H1 (cell line): ENCODE measurements around the gene BTBD9. TPM values are rescaled to one million over a fixed set of nuclear protein-coding genes. Genes with fewer than 3 reads are reported as not detected.

Experiments
- CTCF ChIA-PET: fragments of 300-600 bp; sonication (Branson Sonifier 250); formaldehyde crosslinking; loops from one replicate; lab custom pipeline; 2021; ENCODE audit not compliant: partially characterized antibody; lab: Charles Lee
- POLR2A ChIA-PET: fragments of 300-600 bp; sonication (Branson Sonifier 250); formaldehyde crosslinking; loops from one replicate; lab custom pipeline; 2021; ENCODE audit warnings: inconsistent platforms; ENCODE audit not compliant: partially characterized antibody; lab: Charles Lee
- DNase-seq, 2 experiments: peaks; one replicate each; pipeline versions ENCODE4 v3.0.0 to v3.0.0-alpha.2; 2010 to 2022; ENCODE audit warnings: low spot score in 2 of 2, low read depth in 1 of 2, mixed read lengths in 1 of 2
- FAIRE-seq: peaks from 2 replicates; lab custom pipeline; 2011; peaks lifted over from hg19 to GRCh38; lab: Jason Lieb, UNC
- H2AFZ ChIP-seq: 2 replicates; pipeline ENCODE4 v1.8.1; 2012; ENCODE audit warnings: low read length, inconsistent platforms
- H2AK5ac ChIP-seq: 2 replicates; pipeline ENCODE4 v1.6.1; 2013; ENCODE audit warnings: low read depth, low read length
- H2BK120ac ChIP-seq: replicated peaks from 2 replicates; pipeline ENCODE3; 2013; ENCODE audit warnings: low read depth, low read length, inconsistent platforms
- H2BK12ac ChIP-seq: 2 replicates; pipeline ENCODE4 v1.6.1; 2013; ENCODE audit warnings: low read depth, low read length
- H2BK15ac ChIP-seq: 2 replicates; pipeline ENCODE4 v1.6.1; 2013; ENCODE audit warnings: low read length
- H2BK20ac ChIP-seq: 2 replicates; pipeline ENCODE4 v1.6.1; 2013; ENCODE audit warnings: low read length
- H2BK5ac ChIP-seq: 2 replicates; pipeline ENCODE4 v1.6.1; 2013; ENCODE audit warnings: low read depth, low read length
- H3K14ac ChIP-seq: 2 replicates; pipeline ENCODE4 v1.6.1; 2013; ENCODE audit warnings: inconsistent platforms; ENCODE audit not compliant: insufficient read length
- H3K18ac ChIP-seq: 2 replicates; pipeline ENCODE4 v1.6.1; 2013; ENCODE audit warnings: low read length; ENCODE audit errors: extremely low read depth
- H3K23ac ChIP-seq: 2 replicates; pipeline ENCODE4 v1.6.1; 2013; ENCODE audit warnings: inconsistent platforms; ENCODE audit not compliant: insufficient read length
- H3K23me2 ChIP-seq: 2 replicates; pipeline ENCODE4 v1.6.1; 2013; ENCODE audit warnings: low read depth, low read length
- H3K27ac ChIP-seq: 2 replicates; pipeline ENCODE4 v1.6.1; 2011; ENCODE audit warnings: low read depth, low read length, inconsistent platforms
- H3K27me3 ChIP-seq, 4 experiments: replicated peaks in 1 of 4; 1 replicate in 1 of 4; 2 replicates in 3 of 4; pipeline versions ENCODE4 v1.6.1 to v1.8.1; 2011 to 2013; ENCODE audit warnings: low read length in 3 of 4, mild to moderate bottlenecking in 3 of 4, inconsistent platforms in 2 of 4, mixed read lengths in 2 of 4, moderate library complexity in 1 of 4; ENCODE audit not compliant: control insufficient read depth in 3 of 4, insufficient read depth in 3 of 4; ENCODE audit errors: extremely low read depth in 1 of 4
- H3K36me3 ChIP-seq, 4 experiments: 2 replicates each; pipeline versions ENCODE4 v1.6.1 to v1.8.1; 2011 to 2013; ENCODE audit warnings: mild to moderate bottlenecking in 4 of 4, low read length in 3 of 4, moderate library complexity in 2 of 4, control low read depth in 1 of 4, inconsistent platforms in 1 of 4; ENCODE audit not compliant: insufficient read depth in 4 of 4, control insufficient read depth in 2 of 4
- H3K4ac ChIP-seq: replicated peaks from 2 replicates; pipeline ENCODE3; 2013; ENCODE audit warnings: low read length, low read depth, mixed read lengths, inconsistent platforms; ENCODE audit not compliant: insufficient read length
- H3K4me1 ChIP-seq, 4 experiments: replicated peaks in 1 of 4; 1 replicate in 1 of 4; 2 replicates in 3 of 4; pipeline versions ENCODE4 v1.6.1 to v1.8.1; 2011 to 2013; ENCODE audit warnings: low read length in 3 of 4, inconsistent platforms in 2 of 4, mixed read lengths in 1 of 4; ENCODE audit not compliant: insufficient read depth in 4 of 4, control insufficient read depth in 3 of 4
- H3K4me2 ChIP-seq, 2 experiments: 2 replicates each; pipeline versions ENCODE4 v1.6.1 to v1.8.1; 2011 to 2013; ENCODE audit warnings: low read depth in 2 of 2, low read length in 2 of 2, control low read depth in 1 of 2, inconsistent platforms in 1 of 2, mild to moderate bottlenecking in 1 of 2; ENCODE audit not compliant: insufficient read depth in 1 of 2
- H3K4me3 ChIP-seq, 4 experiments: fragments of 200-600, 300-600 bp in 1 of 4; sonication (generic), shearing (Covaris generic), sonication (Bioruptor Twin) in 1 of 4; 2 replicates each; pipeline versions ENCODE4 v1.5.1 to v1.8.1; 2011 to 2016; ENCODE audit warnings: low read length in 4 of 4, low read depth in 3 of 4, control low read depth in 2 of 4, inconsistent platforms in 2 of 4, mild to moderate bottlenecking in 2 of 4, mixed read lengths in 1 of 4, moderate library complexity in 1 of 4; ENCODE audit not compliant: insufficient read depth in 2 of 4; ENCODE audit errors: extremely low read depth in 1 of 4
- H3K56ac ChIP-seq: replicated peaks from 2 replicates; pipeline ENCODE3; 2013; ENCODE audit warnings: low read depth, mild to moderate bottlenecking, mixed read lengths, low read length, inconsistent platforms; ENCODE audit not compliant: insufficient read length
- H3K79me1 ChIP-seq: 2 replicates; pipeline ENCODE4 v1.6.1; 2013; ENCODE audit warnings: low read depth, low read length, control low read depth
- H3K79me2 ChIP-seq, 2 experiments: 2 replicates each; pipeline versions ENCODE4 v1.6.1 to v1.8.1; 2012 to 2013; ENCODE audit warnings: low read length in 2 of 2, mild to moderate bottlenecking in 2 of 2, inconsistent platforms in 1 of 2; ENCODE audit not compliant: insufficient read depth in 2 of 2, control insufficient read depth in 1 of 2
- H3K9ac ChIP-seq, 4 experiments: replicated peaks in 1 of 4; 1 replicate in 1 of 4; 2 replicates in 3 of 4; pipeline versions ENCODE4 v1.6.1 to v1.8.1; 2011 to 2013; ENCODE audit warnings: low read depth in 3 of 4, low read length in 3 of 4, control low read depth in 2 of 4, mild to moderate bottlenecking in 2 of 4, moderate library complexity in 2 of 4, inconsistent platforms in 1 of 4; ENCODE audit errors: extremely low read depth in 1 of 4
- H3K9me3 ChIP-seq, 2 experiments: 2 replicates each; pipeline versions ENCODE4 v1.6.1 to v1.8.1; 2012 to 2013; ENCODE audit warnings: mild to moderate bottlenecking in 2 of 2, moderate library complexity in 2 of 2, control low read depth in 1 of 2, inconsistent platforms in 1 of 2, low read depth in 1 of 2, low read length in 1 of 2, mixed read lengths in 1 of 2; ENCODE audit not compliant: insufficient read depth in 2 of 2
- H4K20me1 ChIP-seq, 2 experiments: replicated peaks in 1 of 2; 2 replicates each; pipeline versions ENCODE3 to v1.8.1; 2011 to 2013; ENCODE audit warnings: inconsistent platforms in 2 of 2, low read length in 2 of 2, mild to moderate bottlenecking in 1 of 2; ENCODE audit not compliant: insufficient read depth in 2 of 2, control insufficient read depth in 1 of 2
- H4K5ac ChIP-seq: 2 replicates; pipeline ENCODE4 v1.6.1; 2013; ENCODE audit warnings: low read length, low read depth, mixed read lengths, inconsistent platforms; ENCODE audit not compliant: insufficient read length
- H4K8ac ChIP-seq: 2 replicates; pipeline ENCODE4 v1.8.0; 2013; ENCODE audit warnings: mild to moderate bottlenecking, moderate library complexity, low read length, inconsistent platforms; ENCODE audit not compliant: insufficient read depth; ENCODE audit errors: extremely low read depth
- H4K91ac ChIP-seq: replicated peaks from 2 replicates; pipeline ENCODE3; 2013; ENCODE audit warnings: low read length, mixed read lengths, inconsistent platforms; ENCODE audit not compliant: insufficient read length
- ASH2L ChIP-seq: fragments of 200-600, 300-600 bp; sonication (generic); IDR thresholded peaks from one replicate; pipeline ENCODE4 v1.7.1; 2017; ENCODE audit warnings: low read length
- ATF2 ChIP-seq: IDR thresholded peaks from 2 replicates; pipeline ENCODE4 v1.6.1; 2012; ENCODE audit warnings: low read length, inconsistent platforms
- CBX5 ChIP-seq: fragments of 300-800, 300-1000 bp; sonication (generic); IDR thresholded peaks from 2 replicates; pipeline ENCODE4 v1.7.1; 2016; ENCODE audit warnings: antibody characterized with exemption, low read length, low read depth
- CREB1 ChIP-seq: IDR thresholded peaks from 2 replicates; pipeline ENCODE4 v1.6.1; 2012; ENCODE audit warnings: inconsistent platforms
- CTCF ChIP-seq, 3 experiments: IDR thresholded peaks; 1 replicate in 2 of 3; 2 replicates in 1 of 3; pipeline versions ENCODE4 v1.5.1 to v1.6.1; 2011; ENCODE audit warnings: low read length in 3 of 3, mild to moderate bottlenecking in 3 of 3, inconsistent platforms in 2 of 3, low read depth in 1 of 3, moderate library complexity in 1 of 3; ENCODE audit not compliant: insufficient read depth in 1 of 3; ENCODE audit errors: control extremely low read depth in 1 of 3
- EGR1 ChIP-seq: IDR thresholded peaks from 2 replicates; pipeline ENCODE4 v1.6.1; 2011; ENCODE audit warnings: low read depth, low read length, borderline replicate concordance
- POU5F1 ChIP-seq: IDR thresholded peaks from 2 replicates; pipeline ENCODE4 v1.6.1; 2011; ENCODE audit warnings: low read depth, mild to moderate bottlenecking, low read length, moderate library complexity
- RFX5 ChIP-seq: IDR thresholded peaks from 2 replicates; pipeline ENCODE4 v1.6.1; 2011; ENCODE audit warnings: low read depth, low read length, improper control_type of control experiment, borderline replicate concordance
- SIRT6 ChIP-seq: IDR thresholded peaks from one replicate; pipeline ENCODE4 v1.7.1; 2012; ENCODE audit warnings: low read length, inconsistent platforms
- SP2 ChIP-seq: IDR thresholded peaks from 2 replicates; pipeline ENCODE4 v1.6.1; 2012; ENCODE audit warnings: mild to moderate bottlenecking, low read length, inconsistent platforms
- YY1 ChIP-seq: IDR thresholded peaks from 2 replicates; pipeline ENCODE4 v1.6.1; 2011; ENCODE audit warnings: low read depth, mild to moderate bottlenecking, low read length
- WGBS, 2 experiments: shearing (Covaris generic) in 1 of 2; methylation state at CpG; one replicate each; pipeline versions ENCODE4 v1.1.6 to v1.1.7; 2013 to 2015; ENCODE audit warnings: low lambda C conversion rate in 2 of 2, mixed read lengths in 2 of 2, inconsistent platforms in 1 of 2, low coverage in 1 of 2, missing lambda C conversion rate in 1 of 2; ENCODE audit not compliant: insufficient replicate concordance in 2 of 2, insufficient coverage in 1 of 2, insufficient read length in 1 of 2; ENCODE audit errors: extremely low coverage in 1 of 2, missing lambda C conversion rate in 1 of 2; 5-methylcytosine and 5-hydroxymethylcytosine counted together
- polyA plus RNA-seq, 7 experiments: library from polyadenylated mRNA; depleted of rRNA in 3 of 7; stranded (reverse) in 5 of 7; unstranded in 2 of 7; fragments of >200 nt in 5 of 7; fragments of 200-250 nt in 2 of 7; gene quantifications; 1 replicate in 5 of 7; 2 replicates in 1 of 7; 4 replicates in 1 of 7; pipeline versions ENCODE4 v1.2.1 to v1.2.3, GENCODE V29; 2011 to 2013; ENCODE audit warnings: missing spikeins in 2 of 7, mixed read lengths in 2 of 7
- total RNA-seq: library from RNA; stranded (reverse); fragmentation: NEBNext Ultra II Directional; extraction: Animal tissue kit (Norgen Biotek cat#: 25700); gene quantifications from 2 replicates; pipeline ENCODE4 v1.2.1, GENCODE V29; 2021

BTBD9 gene
- total and polyA plus RNA-seq, 2 of the 8 experiments (the other 6 are each of a cell fraction or from before 2014, with no cell fraction given): 0.92 to 4.1 TPM

- no peaks in the 10 kb centered on the region for H3K4me1 ChIP-seq
- 89% methylated on average over 2 of the region's 2 CpGs; no CpG with 5 or more reads in 1 of the 2 experiments for WGBS, 2 experiments
- no peaks in the 10 kb centered on the region for H3K23me2 ChIP-seq
- no peak overlapping the region for H3K4me2 ChIP-seq
- no peak overlapping the region for H4K5ac ChIP-seq
- no peak overlapping the region for H3K4me3 ChIP-seq
- DNase-seq (no peak), FAIRE-seq (no peak)
- ChIA-PET POLR2A (no interaction called here), CTCF (interaction anchor here (0.5 to 1.4 kb wide), 3 partner anchors 10 to 147 kb away, joined by 3 read pairs; no protein-coding TSS in a partner anchor)
- no peak overlapping the region for H3K14ac ChIP-seq
- H3K9ac ChIP-seq: no peak overlapping the region
- H3K56ac ChIP-seq: no peak overlapping the region
- H2AFZ ChIP-seq: no peak overlapping the region
- H3K27me3 ChIP-seq: no peaks in the 10 kb centered on the region
- no peak overlapping the region for H4K91ac ChIP-seq
- H3K4ac ChIP-seq: no peak overlapping the region
- H2BK5ac ChIP-seq: no peak overlapping the region
- H3K27ac ChIP-seq: no peak overlapping the region
- no peak overlapping the region for H2BK120ac ChIP-seq
- H2BK15ac ChIP-seq: no peak overlapping the region
- H3K79me1 ChIP-seq: no peaks in the 10 kb centered on the region
- no peaks in the 10 kb centered on the region for H3K36me3 ChIP-seq
- no peaks in the 10 kb centered on the region for H3K9me3 ChIP-seq
- peaks cover 0 to 2% of the 10 kb centered on the region in 2 experiments for H4K20me1 ChIP-seq
- no peak overlapping the region for H2BK12ac ChIP-seq
- no peaks in the 10 kb centered on the region for H3K79me2 ChIP-seq
- H3K23ac ChIP-seq: no peak overlapping the region
- H2AK5ac ChIP-seq: no peak overlapping the region
- no peak overlapping the region for H2BK20ac ChIP-seq
- H3K18ac ChIP-seq: no peak overlapping the region
- no peak overlapping the region for H4K8ac ChIP-seq
- no peak for TF ChIP-seq CTCF (IDR thresholded peaks at IDR 0.05; ENCODE audit: control extremely low read depth in 1 of 3, insufficient read depth in 1 of 3, low read depth in 1 of 3, low read length in 3 of 3)
- TF ChIP-seq SP2: no peak
- TF ChIP-seq EGR1: no peak
- no peak for TF ChIP-seq ASH2L
- no peak for TF ChIP-seq CREB1
- TF ChIP-seq SIRT6: no peak
- TF ChIP-seq RFX5: no peak
- no peak for TF ChIP-seq ATF2
- no peak for TF ChIP-seq YY1
- TF ChIP-seq POU5F1: no peak
- TF ChIP-seq CBX5: no peak
These were observed 35.0 kb downstream of the BTBD9 start for GRCh38 chr6:38604700-38605099.
